Tibial artery (tissue), 4 donors: Measurements from ENCODE around the gene MORN5.

Source experiments
- DNase-seq, 2 donors: peaks; one replicate each; pipeline ENCODE4 v3.0.0-alpha.2; 2019
- H3K27ac ChIP-seq, 2 donors: fragments of 200-600 bp; sonication (generic) in 1 of 2; 1 replicate in 1 of 2; 2 replicates in 1 of 2; pipeline ENCODE4 v1.5.1; 2018 to 2019; ENCODE audit warnings: mild to moderate bottlenecking in 1 of 2
- H3K27me3 ChIP-seq, 2 donors: fragments of 200-600 bp; sonication (generic) in 1 of 2; one replicate each; pipeline versions ENCODE4 v1.5.1 to v1.6.0; 2016 to 2019
- H3K36me3 ChIP-seq, 3 donors: fragments of 200-600 bp; sonication (generic) in 2 of 3; one replicate each; pipeline ENCODE4 v1.5.1; 2016 to 2019; ENCODE audit warnings: mild to moderate bottlenecking in 2 of 3
- H3K4me1 ChIP-seq, 4 donors: fragments of 200-600 bp; sonication (generic) in 2 of 4; 1 replicate in 3 of 4; 2 replicates in 1 of 4; pipeline ENCODE4 v1.5.1; 2016 to 2019
- H3K4me3 ChIP-seq, 2 donors: fragments of 200-600 bp; sonication (generic) in 1 of 2; 1 replicate in 1 of 2; 2 replicates in 1 of 2; pipeline ENCODE4 v1.5.1; 2018 to 2019; ENCODE audit warnings: mild to moderate bottlenecking in 2 of 2
- H3K9me3 ChIP-seq, 3 donors: fragments of 200-600 bp; sonication (generic) in 1 of 3; one replicate each; pipeline ENCODE4 v1.5.1; 2016 to 2019
- intact Hi-C: fragments of 100-400 bp; cut with DNase I; formaldehyde crosslinking; loops from one replicate; pipeline ENCODE4 v1.15.0; 2023; ENCODE audit warnings: low total_unique reads
- TF ChIP-seq, protein P1 (sequence below), 2 experiments: fragments of 200-600 bp in 1 of 2; fragments of 450-650 bp in 1 of 2; IDR thresholded peaks; one replicate each; pipeline ENCODE4 v1.5.1; 2017 to 2019; ENCODE audit warnings: antibody characterized with exemption in 2 of 2, mild to moderate bottlenecking in 1 of 2, moderate library complexity in 1 of 2

MORN5 gene

GRCh38 chr9:122246666-122247065 is 87.0 kb downstream of the MORN5 start:
- H3K36me3 ChIP-seq = peaks cover 76 to 93% (median 83%) of the 10 kb centered on the region in 3 donors

DNA sequence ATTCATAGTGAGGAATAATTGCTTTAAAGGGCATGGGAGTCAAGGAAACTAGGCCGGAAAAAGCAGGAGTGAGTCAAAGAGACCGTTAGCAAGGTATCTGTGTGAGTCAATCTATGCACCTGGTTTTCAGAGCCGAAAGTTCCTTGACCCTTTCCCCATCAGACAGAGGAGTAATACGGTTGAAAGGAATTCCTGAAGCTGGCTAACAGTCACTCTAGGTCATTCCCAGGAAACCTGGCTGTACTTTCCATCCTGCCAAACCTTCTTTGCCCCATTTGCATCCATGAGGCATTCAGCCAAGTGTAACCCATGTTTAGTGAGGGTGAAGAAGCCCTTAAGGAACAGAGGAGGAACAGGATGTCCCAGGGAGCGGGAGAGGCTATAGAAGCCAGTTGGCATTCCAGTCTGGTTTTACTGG is 88.7 kb downstream of the MORN5 start:
- Histone ChIP-seq H3K27me3 (no peaks in the 10 kb centered on the region), H3K4me3 (no peak overlapping the region), H3K4me1 (no peaks in the 10 kb centered on the region), H3K9me3 (no peaks in the 10 kb centered on the region), H3K27ac (no peak overlapping the region), H3K36me3 (peaks cover 62 to 86% (median 67%) of the 10 kb centered on the region in 3 donors)
- intact Hi-C loops = no loop called here
- TF ChIP-seq, protein P1, sequence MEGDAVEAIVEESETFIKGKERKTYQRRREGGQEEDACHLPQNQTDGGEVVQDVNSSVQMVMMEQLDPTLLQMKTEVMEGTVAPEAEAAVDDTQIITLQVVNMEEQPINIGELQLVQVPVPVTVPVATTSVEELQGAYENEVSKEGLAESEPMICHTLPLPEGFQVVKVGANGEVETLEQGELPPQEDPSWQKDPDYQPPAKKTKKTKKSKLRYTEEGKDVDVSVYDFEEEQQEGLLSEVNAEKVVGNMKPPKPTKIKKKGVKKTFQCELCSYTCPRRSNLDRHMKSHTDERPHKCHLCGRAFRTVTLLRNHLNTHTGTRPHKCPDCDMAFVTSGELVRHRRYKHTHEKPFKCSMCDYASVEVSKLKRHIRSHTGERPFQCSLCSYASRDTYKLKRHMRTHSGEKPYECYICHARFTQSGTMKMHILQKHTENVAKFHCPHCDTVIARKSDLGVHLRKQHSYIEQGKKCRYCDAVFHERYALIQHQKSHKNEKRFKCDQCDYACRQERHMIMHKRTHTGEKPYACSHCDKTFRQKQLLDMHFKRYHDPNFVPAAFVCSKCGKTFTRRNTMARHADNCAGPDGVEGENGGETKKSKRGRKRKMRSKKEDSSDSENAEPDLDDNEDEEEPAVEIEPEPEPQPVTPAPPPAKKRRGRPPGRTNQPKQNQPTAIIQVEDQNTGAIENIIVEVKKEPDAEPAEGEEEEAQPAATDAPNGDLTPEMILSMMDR (IDR thresholded peaks at IDR 0.05) = no peak
- DNase-seq = no peak

More at GRCh38 chr9:122246666-122247065, 87.0 kb downstream of the MORN5 start:
- Histone ChIP-seq H3K4me1 (no peaks in the 10 kb centered on the region), H3K9me3 (no peaks in the 10 kb centered on the region), H3K27me3 (no peaks in the 10 kb centered on the region), H3K27ac (no peak overlapping the region), H3K4me3 (no peak overlapping the region)
- intact Hi-C loops = no loop called here
- TF ChIP-seq, protein P1 (IDR thresholded peaks at IDR 0.05) = no peak
- no peak for DNase-seq
